Activated B cell treated with CpG ODN at 0.5 μM for 24 hours (primary cell): ENCODE measurements around the gene SRCIN1. TPM values are rescaled to one million over a fixed set of nuclear protein-coding genes. Genes with fewer than 3 reads are reported as not detected.

ENCODE experiments used
- ATAC-seq: fragments of 200-7000 bp; cut with Tn5 transposase; one replicate; pipeline ENCODE4 v1.10.0; 2021; ENCODE audit warnings: low read depth, mild to moderate bottlenecking, moderate library complexity
- CTCF ChIA-PET: fragments of 350-600 bp; sonication (Branson Sonifier 250); formaldehyde crosslinking; loops from one replicate; lab custom pipeline; 2021; ENCODE audit warnings: antibody characterized with exemption; lab: Charles Lee
- POLR2A ChIA-PET: fragments of 350-600 bp; sonication (Branson Sonifier 250); formaldehyde crosslinking; loops from one replicate; lab custom pipeline; 2021; ENCODE audit warnings: antibody characterized with exemption; lab: Charles Lee
- DNase-seq: peaks from one replicate; pipeline ENCODE4 v3.0.0; 2022
- H3K27ac Mint-ChIP-seq: one replicate; pipeline ENCODE4 v1.8.0; 2020; ENCODE audit warnings: mixed read lengths
- H3K27me3 Mint-ChIP-seq: one replicate; pipeline ENCODE4 v1.8.0; 2021; ENCODE audit warnings: mixed read lengths
- H3K36me3 Mint-ChIP-seq: one replicate; pipeline ENCODE4 v1.8.0; 2021; ENCODE audit warnings: low read depth, mixed read lengths
- H3K4me1 Mint-ChIP-seq: one replicate; pipeline ENCODE4 v1.8.0; 2021; ENCODE audit warnings: mixed read lengths
- H3K4me3 Mint-ChIP-seq: one replicate; pipeline ENCODE4 v1.8.0; 2020; ENCODE audit warnings: mild to moderate bottlenecking, mixed read lengths
- H3K9me3 Mint-ChIP-seq: one replicate; pipeline ENCODE4 v1.8.0; 2020; ENCODE audit warnings: mixed read lengths
- intact Hi-C: fragments of 100-400 bp; cut with micrococcal nuclease; formaldehyde crosslinking; loops from one replicate; pipeline ENCODE4 v1.15.1; 2024
- total RNA-seq: library from RNA; stranded (reverse); gene quantifications from 2 replicates; pipeline ENCODE4 v1.2.3, GENCODE V29; 2022
- TF ChIP-seq, protein P1 (sequence below): fragments of 200-600 bp; IDR thresholded peaks from one replicate; pipeline ENCODE4 v1.8.0; 2022; ENCODE audit warnings: antibody characterized with exemption, mild to moderate bottlenecking

The SRCIN1 gene
- total RNA-seq, 1 donor from 2014 or later, result 0.35 TPM

DNA sequence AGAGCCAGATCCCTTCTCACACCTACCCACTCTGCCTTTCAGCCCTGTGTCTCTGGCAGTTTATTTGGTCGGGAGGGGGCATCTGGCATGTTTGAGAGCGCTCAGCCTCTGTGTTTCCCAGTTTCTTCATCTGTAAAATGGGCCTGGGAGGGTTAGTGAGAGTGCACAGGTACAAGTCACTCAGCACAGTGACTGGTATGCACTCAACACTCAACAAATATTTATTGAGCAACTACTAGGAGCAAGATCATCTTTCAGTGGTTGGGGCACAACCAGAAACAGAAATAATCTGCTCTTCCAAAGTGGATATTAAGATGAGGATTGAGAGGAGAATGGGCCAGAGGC is 13.7 kb upstream of the SRCIN1 start:
- no peak overlapping the region for H3K27ac Mint-ChIP-seq
- no peaks in the 10 kb centered on the region for H3K4me1 Mint-ChIP-seq
- TF ChIP-seq, protein P1, sequence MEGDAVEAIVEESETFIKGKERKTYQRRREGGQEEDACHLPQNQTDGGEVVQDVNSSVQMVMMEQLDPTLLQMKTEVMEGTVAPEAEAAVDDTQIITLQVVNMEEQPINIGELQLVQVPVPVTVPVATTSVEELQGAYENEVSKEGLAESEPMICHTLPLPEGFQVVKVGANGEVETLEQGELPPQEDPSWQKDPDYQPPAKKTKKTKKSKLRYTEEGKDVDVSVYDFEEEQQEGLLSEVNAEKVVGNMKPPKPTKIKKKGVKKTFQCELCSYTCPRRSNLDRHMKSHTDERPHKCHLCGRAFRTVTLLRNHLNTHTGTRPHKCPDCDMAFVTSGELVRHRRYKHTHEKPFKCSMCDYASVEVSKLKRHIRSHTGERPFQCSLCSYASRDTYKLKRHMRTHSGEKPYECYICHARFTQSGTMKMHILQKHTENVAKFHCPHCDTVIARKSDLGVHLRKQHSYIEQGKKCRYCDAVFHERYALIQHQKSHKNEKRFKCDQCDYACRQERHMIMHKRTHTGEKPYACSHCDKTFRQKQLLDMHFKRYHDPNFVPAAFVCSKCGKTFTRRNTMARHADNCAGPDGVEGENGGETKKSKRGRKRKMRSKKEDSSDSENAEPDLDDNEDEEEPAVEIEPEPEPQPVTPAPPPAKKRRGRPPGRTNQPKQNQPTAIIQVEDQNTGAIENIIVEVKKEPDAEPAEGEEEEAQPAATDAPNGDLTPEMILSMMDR, result no peak
- no peak overlapping the region for H3K4me3 Mint-ChIP-seq
- ChIA-PET POLR2A (no interaction called here), CTCF (no interaction called here)
- ATAC-seq (no peak), DNase-seq (no peak)
- H3K27me3 Mint-ChIP-seq, result peaks cover 26% of the 10 kb centered on the region
- H3K9me3 Mint-ChIP-seq, result no peaks in the 10 kb centered on the region
- intact Hi-C loops, result no loop called here
- no peaks in the 10 kb centered on the region for H3K36me3 Mint-ChIP-seq

DNA sequence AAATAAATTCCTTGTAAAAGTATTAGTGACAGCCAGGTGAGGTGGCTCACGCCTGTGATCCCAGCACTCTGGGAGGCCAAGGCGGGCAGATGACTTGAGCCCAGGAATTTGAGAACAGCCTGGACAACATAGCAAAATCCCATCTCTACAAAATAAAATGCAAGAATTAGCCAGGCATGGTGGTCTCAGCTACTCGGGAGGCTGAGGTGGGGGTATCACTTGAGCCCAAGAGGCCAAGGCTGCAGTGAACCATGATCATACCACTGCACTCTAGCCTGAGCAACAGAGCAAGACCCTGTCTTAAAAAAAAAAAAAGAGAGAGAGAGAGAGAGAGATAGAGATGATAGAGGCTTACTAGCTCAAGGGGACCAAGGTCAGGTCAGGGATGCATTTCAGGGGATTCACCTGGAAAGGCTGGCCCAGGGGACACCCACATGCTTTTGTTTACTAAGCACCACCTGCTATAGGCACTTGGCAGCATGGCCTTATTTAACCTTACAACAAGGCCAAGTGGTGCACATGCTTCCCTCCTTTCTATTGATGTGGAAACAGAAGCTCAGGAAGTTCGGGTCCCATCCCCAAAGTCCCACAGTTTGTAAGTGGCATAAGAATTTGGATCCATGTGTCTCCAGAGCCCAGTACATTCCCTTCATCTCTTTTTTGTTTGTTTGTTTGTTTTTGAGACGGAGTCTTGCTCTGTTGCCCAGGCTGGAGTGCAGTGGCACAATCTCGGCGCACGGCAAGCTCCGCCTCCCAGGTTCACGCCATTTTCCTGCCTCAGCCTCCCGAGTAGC is 12.4 kb upstream of the SRCIN1 start:
- ChIA-PET POLR2A (no interaction called here), CTCF (no interaction called here)
- DNase-seq (no peak), ATAC-seq (no peak)
- peaks cover 33% of the 10 kb centered on the region for H3K27me3 Mint-ChIP-seq
- H3K4me1 Mint-ChIP-seq, result no peaks in the 10 kb centered on the region
- no peaks in the 10 kb centered on the region for H3K9me3 Mint-ChIP-seq
- TF ChIP-seq, protein P1, result no peak
- H3K27ac Mint-ChIP-seq, result no peak overlapping the region
- H3K4me3 Mint-ChIP-seq, result no peak overlapping the region
- intact Hi-C loops, result no loop called here
- H3K36me3 Mint-ChIP-seq, result no peaks in the 10 kb centered on the region

DNA sequence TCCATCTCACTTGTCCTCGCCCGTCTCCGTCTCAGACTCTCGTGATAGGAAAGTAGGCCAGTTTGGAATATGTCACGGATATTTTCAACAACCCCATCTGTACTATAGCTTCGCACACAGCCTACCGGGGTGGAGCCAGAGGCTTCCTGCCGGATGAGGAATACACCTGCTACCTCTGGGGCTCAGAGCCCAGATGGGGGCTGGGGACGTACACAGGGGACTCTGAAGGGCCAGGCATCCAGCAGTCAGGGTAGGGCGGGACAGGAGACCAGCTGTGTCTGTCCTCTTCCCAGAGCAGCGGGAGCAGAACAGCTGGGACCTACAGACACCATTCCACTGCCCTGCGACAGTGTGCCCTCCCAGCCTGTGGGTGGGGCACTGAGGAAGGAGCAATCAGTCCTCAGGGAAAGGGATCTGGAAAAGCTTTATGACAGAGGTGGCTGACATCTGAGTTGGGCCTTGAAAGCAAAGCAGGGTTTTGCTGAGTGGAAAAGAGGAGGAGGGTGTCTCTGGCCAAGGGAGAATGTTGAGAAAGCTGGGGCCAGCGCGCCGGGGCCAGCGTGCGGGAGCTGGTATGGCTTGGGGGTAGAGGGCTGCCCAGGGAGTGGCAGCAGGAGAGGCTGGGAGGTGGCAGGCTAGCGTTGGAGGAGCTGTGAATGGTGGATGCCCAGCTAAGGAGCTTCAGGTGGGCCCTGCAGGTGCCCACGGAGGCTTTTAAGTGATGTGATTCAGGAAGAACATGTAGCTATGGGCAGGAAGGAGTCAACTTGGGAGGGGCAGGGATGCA is 11.5 kb upstream of the SRCIN1 start:
- DNase-seq, result no peak
- ATAC-seq, result no peak
- Mint-ChIP-seq H3K36me3 (no peaks in the 10 kb centered on the region), H3K27me3 (peaks cover 37% of the 10 kb centered on the region), H3K4me1 (no peaks in the 10 kb centered on the region), H3K9me3 (peaks cover 1% of the 10 kb centered on the region), H3K4me3 (no peak overlapping the region), H3K27ac (no peak overlapping the region)
- intact Hi-C loops, result no loop called here
- POLR2A ChIA-PET, result no interaction called here
- CTCF ChIA-PET, result no interaction called here
- TF ChIP-seq, protein P1, result no peak

DNA sequence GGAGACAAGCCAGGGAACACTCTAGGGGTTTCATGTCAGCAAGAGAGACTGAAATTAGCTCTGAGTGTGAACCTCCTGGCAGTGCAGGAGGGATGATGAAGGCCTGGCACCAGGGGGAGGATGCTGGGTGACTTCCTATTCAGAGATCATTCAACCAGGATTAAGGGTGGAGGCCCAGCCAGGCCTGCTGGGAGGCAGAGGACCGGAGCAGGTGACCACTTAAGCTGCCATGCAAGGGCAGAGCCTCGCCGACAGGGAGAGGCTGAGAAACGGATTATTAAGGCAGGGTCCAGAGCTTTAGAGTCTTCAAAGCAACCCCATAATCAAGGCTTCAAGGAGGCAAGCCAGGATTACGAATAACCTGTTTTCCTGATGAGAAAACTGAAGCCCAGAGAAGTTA is 10.6 kb upstream of the SRCIN1 start:
- DNase-seq, result no peak
- peaks cover 7% of the 10 kb centered on the region for H3K9me3 Mint-ChIP-seq
- POLR2A ChIA-PET, result no interaction called here
- no peaks in the 10 kb centered on the region for H3K36me3 Mint-ChIP-seq
- CTCF ChIA-PET, result no interaction called here
- no peak for ATAC-seq
- H3K4me1 Mint-ChIP-seq, result no peaks in the 10 kb centered on the region
- H3K27me3 Mint-ChIP-seq, result peaks cover 39% of the 10 kb centered on the region
- TF ChIP-seq, protein P1, result no peak
- no peak overlapping the region for H3K27ac Mint-ChIP-seq
- intact Hi-C loops, result no loop called here
- no peak overlapping the region for H3K4me3 Mint-ChIP-seq

DNA sequence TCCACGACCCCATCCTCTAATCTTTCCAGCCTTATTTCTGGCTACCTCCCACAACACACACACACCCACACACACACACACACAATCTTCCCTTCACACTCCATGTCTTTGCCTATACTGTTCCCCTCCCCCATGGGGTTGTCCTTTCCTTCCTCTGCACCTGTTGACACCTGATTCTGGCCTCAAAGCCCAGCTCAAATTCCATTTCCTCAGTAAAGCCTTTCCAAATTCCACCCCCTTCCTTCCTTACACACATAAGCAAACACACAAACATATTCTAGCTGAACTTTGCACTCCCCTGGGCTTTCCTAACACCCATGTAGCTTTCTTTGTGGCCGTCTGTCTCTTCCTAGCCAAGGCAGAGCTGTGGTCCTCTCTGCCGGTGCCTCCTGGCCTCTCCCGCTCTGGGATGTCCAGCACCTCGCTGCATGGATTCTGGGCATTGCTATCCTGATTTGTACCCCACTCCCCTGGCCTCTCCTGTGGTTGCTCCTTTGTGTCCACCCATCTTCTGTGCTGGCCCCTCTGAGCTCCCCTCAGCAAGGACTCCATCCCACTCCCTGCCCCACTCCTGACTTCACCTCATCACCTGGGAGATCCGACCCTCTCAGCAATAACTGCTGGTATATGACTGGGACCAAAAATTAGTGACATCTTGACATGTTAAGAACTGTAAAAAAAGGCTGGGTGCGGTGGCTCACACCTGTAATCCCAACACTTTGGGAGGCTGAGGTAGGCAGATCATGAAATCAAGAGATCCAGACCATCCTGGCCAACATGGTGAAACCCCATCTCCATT is 8.4 kb upstream of the SRCIN1 start:
- CTCF ChIA-PET, result no interaction called here
- DNase-seq (no peak), ATAC-seq (no peak)
- Mint-ChIP-seq H3K27ac (no peak overlapping the region), H3K27me3 (peaks cover 36% of the 10 kb centered on the region), H3K4me1 (no peaks in the 10 kb centered on the region), H3K9me3 (peaks cover 7% of the 10 kb centered on the region), H3K36me3 (no peaks in the 10 kb centered on the region), H3K4me3 (no peak overlapping the region)
- POLR2A ChIA-PET, result no interaction called here
- intact Hi-C loops, result no loop called here
- TF ChIP-seq, protein P1, result no peak
